AG10803 (cell line): Measurements from ENCODE around the gene SIK3.

Experiments
- DNase-seq: peaks from one replicate; pipeline ENCODE4 v3.0.0; 2010; ENCODE audit warnings: low read depth
- H3K4me3 ChIP-seq: 2 replicates; pipeline ENCODE4 v1.5.1; 2011; ENCODE audit warnings: mild to moderate bottlenecking, low read length, control low read depth
- TF ChIP-seq, protein P1 (sequence below): conservative IDR thresholded peaks from 2 replicates; pipeline ENCODE4 v1.5.1; 2011; ENCODE audit warnings: mild to moderate bottlenecking, low read length, control low read depth, inconsistent platforms

The SIK3 gene

DNA sequence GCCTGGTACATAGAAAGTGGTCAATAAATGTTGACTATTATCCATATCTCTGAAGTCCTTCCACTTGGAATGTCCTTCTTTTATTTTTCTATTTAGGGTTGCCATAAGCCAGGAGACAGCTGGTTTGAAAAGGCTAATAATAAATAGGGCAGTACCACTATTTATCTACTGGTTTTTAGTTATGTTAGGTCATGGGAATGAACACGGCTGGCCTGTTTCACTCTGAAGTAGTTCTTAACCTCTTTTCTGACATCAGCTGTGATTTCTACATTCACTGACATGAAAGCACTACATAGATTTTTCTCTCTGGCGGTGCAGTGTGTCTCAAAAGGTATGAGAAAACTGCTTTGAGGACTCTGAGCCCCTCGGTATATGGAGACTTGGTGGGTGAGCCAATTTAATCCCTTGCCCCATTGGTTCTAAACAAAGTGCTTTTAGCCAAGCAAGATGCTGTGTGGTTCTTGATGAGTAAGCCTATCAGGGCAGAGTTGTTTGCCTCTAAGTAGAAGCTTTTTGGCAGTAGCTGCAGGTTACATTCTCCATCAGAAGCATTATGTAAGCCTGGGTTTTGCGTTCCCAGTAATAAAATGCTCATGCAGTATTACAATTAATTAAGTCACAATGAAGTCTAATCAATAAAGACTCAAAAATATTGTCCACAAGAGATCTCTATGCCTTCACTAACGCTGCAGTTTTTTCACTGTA, 212.1 kb downstream of the SIK3 start:
- no peak overlapping the region for H3K4me3 ChIP-seq
- TF ChIP-seq, protein P1, sequence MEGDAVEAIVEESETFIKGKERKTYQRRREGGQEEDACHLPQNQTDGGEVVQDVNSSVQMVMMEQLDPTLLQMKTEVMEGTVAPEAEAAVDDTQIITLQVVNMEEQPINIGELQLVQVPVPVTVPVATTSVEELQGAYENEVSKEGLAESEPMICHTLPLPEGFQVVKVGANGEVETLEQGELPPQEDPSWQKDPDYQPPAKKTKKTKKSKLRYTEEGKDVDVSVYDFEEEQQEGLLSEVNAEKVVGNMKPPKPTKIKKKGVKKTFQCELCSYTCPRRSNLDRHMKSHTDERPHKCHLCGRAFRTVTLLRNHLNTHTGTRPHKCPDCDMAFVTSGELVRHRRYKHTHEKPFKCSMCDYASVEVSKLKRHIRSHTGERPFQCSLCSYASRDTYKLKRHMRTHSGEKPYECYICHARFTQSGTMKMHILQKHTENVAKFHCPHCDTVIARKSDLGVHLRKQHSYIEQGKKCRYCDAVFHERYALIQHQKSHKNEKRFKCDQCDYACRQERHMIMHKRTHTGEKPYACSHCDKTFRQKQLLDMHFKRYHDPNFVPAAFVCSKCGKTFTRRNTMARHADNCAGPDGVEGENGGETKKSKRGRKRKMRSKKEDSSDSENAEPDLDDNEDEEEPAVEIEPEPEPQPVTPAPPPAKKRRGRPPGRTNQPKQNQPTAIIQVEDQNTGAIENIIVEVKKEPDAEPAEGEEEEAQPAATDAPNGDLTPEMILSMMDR, result no peak
- DNase-seq, result peak; percentile 78

DNA sequence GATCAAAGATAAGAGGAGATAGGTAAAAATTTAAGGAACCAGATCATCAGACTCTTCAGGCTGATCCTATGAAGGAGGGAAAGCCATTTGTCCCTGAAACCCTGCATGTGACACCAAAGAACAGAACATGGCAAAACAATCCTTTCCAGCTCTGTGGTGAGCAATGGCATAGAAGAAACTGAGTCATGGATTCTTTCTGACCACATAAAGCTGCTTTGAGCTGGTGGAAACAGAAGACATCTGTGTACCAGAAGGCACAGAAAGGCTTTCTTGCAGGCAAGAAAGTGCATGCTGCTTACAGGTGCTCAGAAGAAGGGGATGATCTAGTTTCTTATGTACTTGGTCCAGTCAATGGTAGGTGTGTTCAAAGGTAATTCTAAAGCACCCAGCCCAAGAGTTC, 215.8 kb downstream of the SIK3 start:
- DNase-seq, result peak; percentile 93
- H3K4me3 ChIP-seq, result no peak overlapping the region
- TF ChIP-seq, protein P1, result no peak

DNA sequence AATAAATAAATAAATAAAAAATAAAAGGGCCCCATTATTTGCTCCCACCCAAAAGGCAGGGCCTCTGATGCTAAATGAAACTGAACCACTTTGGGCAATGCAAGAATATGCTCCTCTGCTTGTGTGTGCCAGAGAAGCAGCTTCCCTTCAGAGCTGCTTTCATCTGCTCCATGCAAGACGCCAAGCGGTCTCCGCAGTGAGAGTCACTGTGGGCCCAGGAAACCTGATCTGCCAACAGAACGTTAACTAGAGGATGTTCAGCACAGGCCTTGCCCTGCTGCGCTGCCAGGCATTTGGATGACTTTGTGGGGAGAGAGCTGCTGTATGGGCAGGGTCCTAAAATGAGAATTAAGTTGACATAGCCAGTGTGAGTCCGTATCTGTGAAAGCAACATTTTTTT, 217.1 kb downstream of the SIK3 start:
- H3K4me3 ChIP-seq, result no peak overlapping the region
- TF ChIP-seq, protein P1, result no peak
- peak; percentile 51 for DNase-seq

GRCh38 chr11:116879800-116880625, 218.2 kb downstream of the SIK3 start:
- H3K4me3 ChIP-seq, result no peak overlapping the region
- TF ChIP-seq, protein P1, result peak; percentile 92
- DNase-seq, result peak; percentile 82

GRCh38 chr11:116876656-116877055, 221.6 kb downstream of the SIK3 start:
- TF ChIP-seq, protein P1, result no peak
- no peak for DNase-seq
- no peak overlapping the region for H3K4me3 ChIP-seq

- DNase-seq, result no peak
- TF ChIP-seq, protein P1, result no peak
- H3K4me3 ChIP-seq, result no peak overlapping the region
Observed at GRCh38 chr11:116875194-116875593, 223.0 kb downstream of the SIK3 start.

DNA sequence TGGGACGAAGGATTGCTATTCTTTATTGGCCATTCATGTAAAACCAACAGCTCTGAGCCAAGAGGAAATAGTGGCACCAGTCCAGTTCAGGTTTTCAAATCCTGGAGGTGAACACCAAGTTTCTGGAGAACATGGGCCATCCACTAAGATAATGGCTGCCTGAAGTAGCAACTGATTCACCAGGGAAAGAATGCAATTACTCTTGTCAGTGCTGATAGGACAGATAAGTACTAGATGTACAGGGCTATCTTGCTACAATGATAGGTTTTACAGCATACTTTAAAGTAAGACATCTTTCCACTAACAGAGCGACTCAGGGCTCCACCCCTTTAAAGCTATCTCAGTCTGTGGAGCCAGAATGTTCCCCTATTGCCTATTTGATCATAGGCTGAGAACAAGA, 224.0 kb downstream of the SIK3 start:
- TF ChIP-seq, protein P1, result no peak
- DNase-seq, result no peak

More for the DNA sequence above, 224.0 kb downstream of the SIK3 start:
- no peak overlapping the region for H3K4me3 ChIP-seq
